Kidney (tissue), 14 donors: Measurements from ENCODE around the gene SEMA3A. TPM values are rescaled to one million over a fixed set of nuclear protein-coding genes. Genes with fewer than 3 reads are reported as not detected.

Experiments used
- DNase-seq, 5 donors: peaks; one replicate each; pipeline ENCODE4 v3.0.0-alpha.2; 2013 to 2020
- FAIRE-seq: peaks from 2 replicates; lab custom pipeline; 2012; peaks lifted over from hg19 to GRCh38; lab: Jason Lieb, UNC
- H3K27ac ChIP-seq, 2 donors: one replicate each; pipeline ENCODE4 v1.7.0; 2013; ENCODE audit warnings: low read depth in 2 of 2, low read length in 2 of 2, inconsistent platforms in 1 of 2
- H3K27me3 ChIP-seq: one replicate; pipeline ENCODE4 v1.7.1; 2013; ENCODE audit warnings: low read length, inconsistent platforms; ENCODE audit not compliant: control insufficient read depth, insufficient read depth
- H3K36me3 ChIP-seq, 3 donors: one replicate each; pipeline versions ENCODE4 v1.7.0 to v1.7.1; 2013; ENCODE audit warnings: low read length in 3 of 3, control low read depth in 1 of 3, inconsistent platforms in 1 of 3; ENCODE audit not compliant: insufficient read depth in 3 of 3, control insufficient read depth in 2 of 3
- H3K4me1 ChIP-seq, 3 donors: one replicate each; pipeline versions ENCODE4 v1.7.0 to v1.7.1; 2013; ENCODE audit warnings: low read length in 3 of 3, inconsistent platforms in 1 of 3, low read depth in 1 of 3; ENCODE audit not compliant: control insufficient read depth in 2 of 3, insufficient read depth in 2 of 3
- H3K4me3 ChIP-seq, 3 donors: one replicate each; pipeline versions ENCODE4 v1.7.0 to v1.8.1; 2013; ENCODE audit warnings: low read length in 3 of 3, control low read depth in 1 of 3, inconsistent platforms in 1 of 3
- H3K9ac ChIP-seq, 3 donors: one replicate each; pipeline versions ENCODE4 v1.7.0 to v1.7.1; 2013; ENCODE audit warnings: low read length in 3 of 3, control low read depth in 1 of 3, inconsistent platforms in 1 of 3
- H3K9me3 ChIP-seq, 3 donors: one replicate each; pipeline versions ENCODE4 v1.7.0 to v1.7.1; 2013; ENCODE audit warnings: low read length in 3 of 3, control low read depth in 1 of 3, inconsistent platforms in 1 of 3; ENCODE audit not compliant: control insufficient read depth in 2 of 3, insufficient read depth in 1 of 3
- intact Hi-C: fragments of 100-400 bp; cut with DNase I; formaldehyde crosslinking; loops from one replicate; pipeline ENCODE4 v1.11.1; 2022
- polyA plus RNA-seq: library from polyadenylated mRNA; stranded (reverse); fragments of 350-450 nt; fragmentation: Illumina TruSeq; extraction: RNeasy Lipid Tissue Mini Kit (QIAGEN cat#74804); gene quantifications from one replicate; pipeline ENCODE4 v1.2.3, GENCODE V29; 2014; ENCODE audit warnings: low read depth, low replicate concordance; ENCODE audit not compliant: insufficient read depth
- total RNA-seq: library from RNA; stranded (reverse); fragmentation: NEBNext Ultra II Directional; extraction: Animal tissue kit (Norgen Biotek cat#: 25700); gene quantifications from one replicate; pipeline ENCODE4 v1.2.1, GENCODE V29; 2021
- TF ChIP-seq, protein P1 (sequence below): IDR thresholded peaks from 3 replicates; pipeline ENCODE4 v1.5.1; 2012; ENCODE audit warnings: mild to moderate bottlenecking, moderate library complexity, borderline replicate concordance; ENCODE audit not compliant: insufficient read depth; ENCODE audit errors: extremely low read depth
- donor health status: control.
- donor health status: control.
- donor health status: control.
- donor health status: control.
- donor health status: control.
- donor health status: DM: yes; HTN: yes; CAD: no.
- donor health status: Normal renal cell carcinoma (clear cell type).

SEMA3A gene
- total and polyA plus RNA-seq, 2 donors from 2014 or later = 0.34 to 10.7 TPM

GRCh38 chr7:84175461-84175860, 19.1 kb downstream of the SEMA3A start:
- peaks cover 0 to 5% (median 0%) of the 10 kb centered on the region in 3 donors for H3K9me3 ChIP-seq
- no peak for DNase-seq
- FAIRE-seq = no peak

DNA sequence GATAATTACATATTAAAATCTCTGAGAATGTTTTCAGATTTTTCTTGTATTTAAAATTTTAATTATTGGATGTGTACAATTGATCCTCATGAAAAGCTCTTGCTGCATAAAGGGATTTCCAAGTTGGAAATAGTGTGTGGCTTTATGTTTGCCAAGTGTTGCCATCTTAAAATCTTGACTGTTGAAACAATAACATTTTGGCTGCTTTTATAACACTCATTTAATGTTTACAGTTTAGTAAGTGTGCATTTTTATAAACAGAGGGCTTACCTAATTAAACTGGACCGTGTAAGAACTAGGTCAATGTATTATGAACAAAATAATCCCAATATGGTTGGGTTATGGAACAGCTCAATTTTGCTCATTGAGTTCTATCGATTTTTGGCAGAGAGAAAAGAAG, 23.9 kb downstream of the SEMA3A start:
- TF ChIP-seq, protein P1, sequence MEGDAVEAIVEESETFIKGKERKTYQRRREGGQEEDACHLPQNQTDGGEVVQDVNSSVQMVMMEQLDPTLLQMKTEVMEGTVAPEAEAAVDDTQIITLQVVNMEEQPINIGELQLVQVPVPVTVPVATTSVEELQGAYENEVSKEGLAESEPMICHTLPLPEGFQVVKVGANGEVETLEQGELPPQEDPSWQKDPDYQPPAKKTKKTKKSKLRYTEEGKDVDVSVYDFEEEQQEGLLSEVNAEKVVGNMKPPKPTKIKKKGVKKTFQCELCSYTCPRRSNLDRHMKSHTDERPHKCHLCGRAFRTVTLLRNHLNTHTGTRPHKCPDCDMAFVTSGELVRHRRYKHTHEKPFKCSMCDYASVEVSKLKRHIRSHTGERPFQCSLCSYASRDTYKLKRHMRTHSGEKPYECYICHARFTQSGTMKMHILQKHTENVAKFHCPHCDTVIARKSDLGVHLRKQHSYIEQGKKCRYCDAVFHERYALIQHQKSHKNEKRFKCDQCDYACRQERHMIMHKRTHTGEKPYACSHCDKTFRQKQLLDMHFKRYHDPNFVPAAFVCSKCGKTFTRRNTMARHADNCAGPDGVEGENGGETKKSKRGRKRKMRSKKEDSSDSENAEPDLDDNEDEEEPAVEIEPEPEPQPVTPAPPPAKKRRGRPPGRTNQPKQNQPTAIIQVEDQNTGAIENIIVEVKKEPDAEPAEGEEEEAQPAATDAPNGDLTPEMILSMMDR = no peak
- H3K9me3 ChIP-seq = peaks cover 0 to 5% (median 0%) of the 10 kb centered on the region in 3 donors
- no peaks in the 10 kb centered on the region for H3K27me3 ChIP-seq
- no peaks in the 10 kb centered on the region for H3K4me1 ChIP-seq
- no peak for FAIRE-seq
- no peak for DNase-seq
- H3K4me3 ChIP-seq = no peak overlapping the region
- no peaks in the 10 kb centered on the region for H3K36me3 ChIP-seq
- no peak overlapping the region for H3K27ac ChIP-seq
- no peak overlapping the region for H3K9ac ChIP-seq
- intact Hi-C loops = no loop called here

More at GRCh38 chr7:84175461-84175860, 19.1 kb downstream of the SEMA3A start:
- TF ChIP-seq, protein P1 = no peak
- Histone ChIP-seq H3K27me3 (no peaks in the 10 kb centered on the region), H3K4me1 (no peaks in the 10 kb centered on the region), H3K4me3 (no peak overlapping the region), H3K36me3 (no peaks in the 10 kb centered on the region), H3K27ac (no peak overlapping the region), H3K9ac (no peak overlapping the region)
- intact Hi-C loops = no loop called here

GRCh38 chr7:84162584-84162983, 32.0 kb downstream of the SEMA3A start:
- intact Hi-C loops = no loop called here
- DNase-seq (no peak), FAIRE-seq (no peak)
- TF ChIP-seq, protein P1 = no peak
- H3K9ac ChIP-seq = no peak overlapping the region
- no peaks in the 10 kb centered on the region for H3K9me3 ChIP-seq
- H3K4me1 ChIP-seq = no peaks in the 10 kb centered on the region
- no peaks in the 10 kb centered on the region for H3K36me3 ChIP-seq
- no peak overlapping the region for H3K27ac ChIP-seq
- no peak overlapping the region for H3K4me3 ChIP-seq
- no peaks in the 10 kb centered on the region for H3K27me3 ChIP-seq

- no peaks in the 10 kb centered on the region for H3K9me3 ChIP-seq
- H3K4me3 ChIP-seq = no peak overlapping the region
- FAIRE-seq = no peak
- intact Hi-C loops = no loop called here
- H3K4me1 ChIP-seq = no peaks in the 10 kb centered on the region
- no peak overlapping the region for H3K27ac ChIP-seq
- TF ChIP-seq, protein P1 = no peak
- no peak overlapping the region for H3K9ac ChIP-seq
- H3K36me3 ChIP-seq = no peaks in the 10 kb centered on the region
- H3K27me3 ChIP-seq = no peaks in the 10 kb centered on the region
- no peak for DNase-seq
Observed at GRCh38 chr7:84162125-84162524, 32.5 kb downstream of the SEMA3A start.
